Loucy (cell line): ENCODE data around the gene UPK1B.
"Not testable (repeated sequence)": the region's sequence is repeated elsewhere in the genome, so short reads cannot be mapped to it uniquely, and the experiment has no call there.

ENCODE experiments used
- H2AFZ ChIP-seq: fragments of 200-600 bp; sonication (generic); 2 replicates; pipeline ENCODE4 v1.6.0; 2016; ENCODE audit warnings: antibody characterized with exemption, mild to moderate bottlenecking, low read length, moderate library complexity
- H3F3A ChIP-seq: fragments of 200-600 bp; 2 replicates; pipeline ENCODE4 v1.6.0; 2016; ENCODE audit warnings: antibody characterized with exemption, low read depth, mild to moderate bottlenecking
- H3K27me3 ChIP-seq: fragments of 200-600 bp; sonication (generic); 2 replicates; pipeline ENCODE4 v1.6.1; 2014; ENCODE audit warnings: low read length, mild to moderate bottlenecking; ENCODE audit not compliant: insufficient read depth, poor library complexity, severe bottlenecking
- H3K36me3 ChIP-seq: fragments of 200-600 bp; sonication (generic); 2 replicates; pipeline ENCODE4 v1.6.1; 2016; ENCODE audit warnings: low read length; ENCODE audit not compliant: insufficient read depth
- H3K4me1 ChIP-seq: fragments of 200-600 bp; sonication (generic); 2 replicates; pipeline ENCODE4 v1.5.1; 2014; ENCODE audit warnings: low read length, mild to moderate bottlenecking; ENCODE audit not compliant: insufficient read depth, poor library complexity, severe bottlenecking
- H3K4me2 ChIP-seq: fragments of 200-600 bp; sonication (generic); 2 replicates; pipeline ENCODE4 v1.6.0; 2014; ENCODE audit warnings: antibody characterized with exemption, low read length, low read depth, mild to moderate bottlenecking; ENCODE audit not compliant: poor library complexity, severe bottlenecking
- H3K4me3 ChIP-seq: fragments of 200-600 bp; sonication (generic); 2 replicates; pipeline ENCODE4 v1.5.1; 2014; ENCODE audit warnings: low read length, mild to moderate bottlenecking, mixed read lengths; ENCODE audit not compliant: poor library complexity, severe bottlenecking
- H3K79me2 ChIP-seq: fragments of 200-600 bp; sonication (generic); 2 replicates; pipeline ENCODE4 v1.6.1; 2014; ENCODE audit warnings: low read length; ENCODE audit not compliant: insufficient read depth
- H3K9ac ChIP-seq: fragments of 200-600 bp; sonication (generic); 2 replicates; pipeline ENCODE4 v1.6.0; 2014; ENCODE audit warnings: mild to moderate bottlenecking, low read depth, low read length, moderate library complexity; ENCODE audit not compliant: poor library complexity, severe bottlenecking
- H3K9me2 ChIP-seq: fragments of 200-600 bp; sonication (generic); replicated peaks from 2 replicates; pipeline ENCODE4 v1.6.1; 2016; ENCODE audit warnings: low read depth, low read length, mixed read lengths
- H3K9me3 ChIP-seq: fragments of 200-600 bp; sonication (generic); 2 replicates; pipeline ENCODE4 v1.6.1; 2014; ENCODE audit warnings: mild to moderate bottlenecking, antibody characterized with exemption, low read length, low read depth; ENCODE audit not compliant: insufficient read depth
- H4K20me1 ChIP-seq: fragments of 200-600 bp; sonication (generic); 2 replicates; pipeline ENCODE4 v1.6.0; 2014; ENCODE audit warnings: antibody characterized with exemption, low read length, mild to moderate bottlenecking; ENCODE audit not compliant: insufficient read depth, poor library complexity, severe bottlenecking
- EZH2phosphoT487 ChIP-seq: fragments of 200-600 bp; IDR thresholded peaks from 2 replicates; pipeline ENCODE4 v1.6.1; 2018; ENCODE audit warnings: antibody characterized with exemption, mild to moderate bottlenecking, moderate library complexity, borderline replicate concordance
- TF ChIP-seq, protein P1 (sequence below): fragments of 200-600 bp; sonication (generic); conservative IDR thresholded peaks from 2 replicates; pipeline ENCODE4 v1.5.1; 2014; ENCODE audit warnings: mild to moderate bottlenecking, antibody characterized with exemption, low read length

UPK1B gene

DNA sequence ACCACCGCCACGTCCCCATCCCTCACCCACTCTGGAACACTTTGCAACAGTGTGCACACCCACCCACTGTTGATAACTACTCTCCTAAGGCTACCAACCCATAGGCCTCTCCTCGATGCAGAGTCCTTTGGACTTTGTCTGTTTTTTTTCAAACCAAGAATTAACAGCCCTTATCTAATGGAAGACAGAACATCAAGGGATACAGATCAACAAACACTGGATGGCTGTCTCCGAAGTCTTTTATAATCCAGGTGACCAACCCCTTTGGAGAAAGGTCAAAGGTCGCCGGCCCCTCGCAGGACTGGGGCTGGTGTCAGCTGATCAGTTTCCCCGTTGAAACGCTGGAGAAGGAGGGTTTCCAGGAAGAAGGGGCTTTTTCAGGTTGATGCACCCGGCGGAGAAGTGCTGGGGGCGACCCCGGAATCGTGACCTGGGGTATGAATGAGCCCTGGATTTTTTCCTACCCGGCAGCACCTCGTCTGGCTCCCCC lies 66.7 kb downstream of the UPK1B start:
- no peaks in the 10 kb centered on the region for H3K9me2 ChIP-seq
- peaks cover 43% of the 10 kb centered on the region for H3K4me1 ChIP-seq
- H2AFZ ChIP-seq = peak overlapping the region; percentile 95
- H3K79me2 ChIP-seq = peaks cover 43% of the 10 kb centered on the region; the same call in 1 of the 2 replicates
- H3K36me3 ChIP-seq = 0 out of 2 replicates have a peak, but pooled peaks cover 5% of the 10 kb centered on the region
- H3K9ac ChIP-seq = peak overlapping the region; percentile 77
- TF ChIP-seq, protein P1, sequence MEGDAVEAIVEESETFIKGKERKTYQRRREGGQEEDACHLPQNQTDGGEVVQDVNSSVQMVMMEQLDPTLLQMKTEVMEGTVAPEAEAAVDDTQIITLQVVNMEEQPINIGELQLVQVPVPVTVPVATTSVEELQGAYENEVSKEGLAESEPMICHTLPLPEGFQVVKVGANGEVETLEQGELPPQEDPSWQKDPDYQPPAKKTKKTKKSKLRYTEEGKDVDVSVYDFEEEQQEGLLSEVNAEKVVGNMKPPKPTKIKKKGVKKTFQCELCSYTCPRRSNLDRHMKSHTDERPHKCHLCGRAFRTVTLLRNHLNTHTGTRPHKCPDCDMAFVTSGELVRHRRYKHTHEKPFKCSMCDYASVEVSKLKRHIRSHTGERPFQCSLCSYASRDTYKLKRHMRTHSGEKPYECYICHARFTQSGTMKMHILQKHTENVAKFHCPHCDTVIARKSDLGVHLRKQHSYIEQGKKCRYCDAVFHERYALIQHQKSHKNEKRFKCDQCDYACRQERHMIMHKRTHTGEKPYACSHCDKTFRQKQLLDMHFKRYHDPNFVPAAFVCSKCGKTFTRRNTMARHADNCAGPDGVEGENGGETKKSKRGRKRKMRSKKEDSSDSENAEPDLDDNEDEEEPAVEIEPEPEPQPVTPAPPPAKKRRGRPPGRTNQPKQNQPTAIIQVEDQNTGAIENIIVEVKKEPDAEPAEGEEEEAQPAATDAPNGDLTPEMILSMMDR = no peak
- TF ChIP-seq EZH2phosphoT487 = no peak
- peak overlapping the region; percentile 98 for H3K4me3 ChIP-seq
- no peaks in the 10 kb centered on the region for H3K27me3 ChIP-seq
- H3F3A ChIP-seq = peaks cover 4% of the 10 kb centered on the region; the same call in 1 of the 2 replicates
- peak overlapping the region; percentile 95 for H3K4me2 ChIP-seq
- peaks cover 13% of the 10 kb centered on the region for H4K20me1 ChIP-seq
- H3K9me3 ChIP-seq = no peaks in the 10 kb centered on the region

DNA sequence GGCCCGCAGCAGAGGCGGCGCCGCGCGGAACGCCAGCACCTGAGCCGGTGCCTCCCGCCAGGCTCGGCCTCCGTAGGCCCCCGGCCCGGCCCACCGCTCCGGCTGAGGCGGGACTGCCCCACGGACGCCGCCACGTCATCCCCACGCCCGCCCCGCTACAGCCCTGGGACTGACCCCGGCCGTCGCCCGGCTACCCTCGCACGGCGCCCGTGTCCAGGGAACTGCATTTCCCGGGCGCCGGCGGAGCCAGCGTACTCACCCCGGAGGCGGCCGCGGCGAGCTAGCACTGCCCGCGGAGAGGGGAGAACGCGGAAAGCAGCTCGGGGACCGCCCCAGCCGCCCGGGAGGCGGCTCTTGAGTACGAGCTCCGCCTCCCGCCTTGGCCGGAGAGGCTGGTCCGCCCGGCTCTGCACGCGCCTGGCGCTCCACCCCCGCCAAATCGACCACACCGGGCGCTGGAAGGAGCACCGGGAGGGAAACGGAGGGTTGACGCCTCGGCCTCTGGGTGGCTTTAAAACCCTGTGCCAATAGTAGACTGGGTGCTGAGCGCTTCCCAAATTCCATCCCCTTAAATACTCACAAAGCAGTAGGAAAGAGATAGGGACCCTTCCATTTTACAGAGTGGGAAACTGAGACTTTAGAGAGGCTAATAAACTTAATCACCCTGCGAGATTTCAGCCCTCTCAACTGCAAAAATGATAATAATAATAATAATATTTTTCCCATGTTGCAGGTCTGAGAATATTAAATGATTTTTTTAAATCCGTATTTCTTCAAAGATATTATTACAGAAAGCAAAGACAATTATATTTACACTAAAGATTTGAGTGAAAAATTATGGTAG lies 67.4 kb downstream of the UPK1B start, which contains the start of gene B4GALT4:
Gene B4GALT4 (minus strand): TSS at position 288 of the 844 bp plus-strand sequence. CDS start 10,779 bp downstream, outside the sequence.
- Histone ChIP-seq H2AFZ (peak within 1 kb of the TSS; percentile 95), H3K9me2 (no peaks in the 10 kb centered on the region), H3K36me3 (0 out of 2 replicates have a peak, but pooled peaks cover under 1% of the 10 kb centered on the region), H3K27me3 (no peaks in the 10 kb centered on the region), H3K4me1 (peaks cover 39% of the 10 kb centered on the region), H3K4me3 (peak within 1 kb of the TSS; percentile 98), H3K79me2 (peaks cover 43% of the 10 kb centered on the region; the same call in 1 of the 2 replicates), H3K9me3 (no peaks in the 10 kb centered on the region), H3K9ac (peak within 1 kb of the TSS; percentile 77), H3K4me2 (peak within 1 kb of the TSS; percentile 95), H3F3A (peaks cover 4% of the 10 kb centered on the region; the same call in 1 of the 2 replicates), H4K20me1 (peaks cover 13% of the 10 kb centered on the region)
- TF ChIP-seq EZH2phosphoT487 = no peak

DNA sequence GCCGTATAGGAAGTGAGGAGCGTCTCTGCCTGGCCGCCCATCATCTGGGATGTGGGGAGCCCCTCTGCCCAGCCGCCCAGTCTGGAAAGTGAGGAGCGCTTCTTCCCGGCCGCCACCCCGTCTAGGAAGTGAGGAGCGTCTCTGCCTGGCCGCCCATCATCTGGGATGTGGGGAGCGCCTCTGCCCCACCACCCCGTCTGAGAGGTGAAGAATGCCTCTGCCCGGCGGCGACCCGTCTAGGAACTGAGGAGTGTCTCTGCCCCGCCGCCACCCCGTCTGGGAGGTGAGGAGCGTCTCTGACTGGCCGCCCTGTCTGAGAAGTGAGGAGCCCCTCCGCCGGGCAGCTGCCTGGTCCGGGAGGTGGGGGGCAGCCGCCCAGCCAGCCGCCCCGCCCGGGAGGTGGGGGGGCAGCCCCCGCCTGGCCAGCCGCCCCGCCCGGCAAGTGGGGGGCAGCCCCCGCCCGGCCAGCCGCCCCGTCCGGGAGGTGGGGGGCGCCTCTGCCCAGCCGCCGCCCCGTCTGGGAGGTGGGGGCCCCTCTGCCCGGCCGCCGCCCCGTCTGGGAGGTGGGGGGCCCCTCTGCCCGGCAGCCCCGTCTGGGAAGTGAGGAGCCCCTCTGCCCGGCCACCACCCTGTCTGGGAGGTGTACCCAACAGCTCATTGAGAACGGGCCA lies 69.1 kb downstream of the UPK1B start:
- not testable (repeated sequence) for H3K9me3 ChIP-seq, H3K36me3 ChIP-seq, H3K9me2 ChIP-seq, H3K4me2 ChIP-seq, H3F3A ChIP-seq, H3K9ac ChIP-seq, H3K4me3 ChIP-seq, H2AFZ ChIP-seq, H4K20me1 ChIP-seq, H3K27me3 ChIP-seq
- Histone ChIP-seq H3K4me1 (peaks cover 22% of the 10 kb centered on the region), H3K79me2 (peaks cover 30% of the 10 kb centered on the region; the same call in 1 of the 2 replicates)

DNA sequence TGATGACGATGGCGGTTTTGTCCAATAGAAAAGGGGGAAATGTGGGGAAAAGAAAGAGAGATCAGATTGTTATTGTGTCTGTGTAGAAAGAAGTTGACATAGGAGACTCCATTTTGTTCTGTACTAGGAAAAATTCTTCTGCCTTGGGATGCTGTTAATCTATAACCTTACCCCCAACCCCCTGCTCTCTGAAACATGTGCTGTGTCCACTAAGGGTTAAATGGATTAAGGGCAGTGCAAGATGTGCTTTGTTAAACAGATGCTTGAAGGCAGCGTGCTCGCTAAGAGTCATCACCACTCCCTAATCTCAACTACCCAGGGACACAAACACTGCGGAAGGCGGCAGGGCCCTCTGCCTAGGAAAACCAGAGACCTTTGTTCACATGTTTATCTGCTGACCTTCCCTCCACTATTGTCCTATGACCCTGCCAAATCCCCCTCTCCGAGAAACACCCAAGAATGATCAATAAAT lies 69.7 kb downstream of the UPK1B start:
- not testable (repeated sequence) for H2AFZ ChIP-seq, H3K4me3 ChIP-seq, H3K9ac ChIP-seq, H3K4me2 ChIP-seq, H3K9me3 ChIP-seq, H3F3A ChIP-seq, H3K9me2 ChIP-seq, H4K20me1 ChIP-seq, H3K36me3 ChIP-seq, H3K27me3 ChIP-seq
- peaks cover 26% of the 10 kb centered on the region; the same call in 1 of the 2 replicates for H3K79me2 ChIP-seq
- H3K4me1 ChIP-seq = peaks cover 22% of the 10 kb centered on the region
